GM21390 (cell line): ENCODE data around the gene REN.

Experiments
- ATAC-seq: cut with Tn5 transposase; IDR thresholded peaks from one replicate; pipeline ENCODE4 v1.9.1; 2021; ENCODE audit not compliant: unreplicated experiment

Gene REN

GRCh38 chr1:204191456-204191855, 25.3 kb upstream of the REN start:
- no peak for ATAC-seq

- ATAC-seq, result no peak
Observed at GRCh38 chr1:204190212-204191211, 24.4 kb upstream of the REN start.

GRCh38 chr1:204188959-204189639, 23.0 kb upstream of the REN start:
- ATAC-seq, result no peak

- no peak for ATAC-seq
Observed at GRCh38 chr1:204186597-204186996, 20.5 kb upstream of the REN start.

DNA sequence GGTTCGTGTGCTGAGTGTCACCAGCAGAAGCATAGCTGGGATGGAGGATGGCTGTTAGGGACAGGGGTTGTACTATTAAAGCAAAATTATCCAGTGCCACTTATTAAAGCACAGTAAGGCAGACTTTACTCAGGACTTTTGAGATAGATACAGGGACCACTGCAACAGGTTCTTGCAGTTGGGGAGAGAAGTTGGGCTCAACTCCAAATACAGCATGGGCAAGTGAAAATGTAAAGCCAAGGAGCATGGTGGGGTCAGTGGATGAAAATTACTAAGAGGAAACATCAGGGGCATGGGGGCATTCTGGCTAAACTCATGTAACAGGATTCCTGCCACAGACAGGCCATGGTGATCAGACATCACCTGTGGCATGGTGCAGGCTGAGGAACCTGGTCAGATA, 15.0 kb upstream of the REN start:
- ATAC-seq, result no peak

DNA sequence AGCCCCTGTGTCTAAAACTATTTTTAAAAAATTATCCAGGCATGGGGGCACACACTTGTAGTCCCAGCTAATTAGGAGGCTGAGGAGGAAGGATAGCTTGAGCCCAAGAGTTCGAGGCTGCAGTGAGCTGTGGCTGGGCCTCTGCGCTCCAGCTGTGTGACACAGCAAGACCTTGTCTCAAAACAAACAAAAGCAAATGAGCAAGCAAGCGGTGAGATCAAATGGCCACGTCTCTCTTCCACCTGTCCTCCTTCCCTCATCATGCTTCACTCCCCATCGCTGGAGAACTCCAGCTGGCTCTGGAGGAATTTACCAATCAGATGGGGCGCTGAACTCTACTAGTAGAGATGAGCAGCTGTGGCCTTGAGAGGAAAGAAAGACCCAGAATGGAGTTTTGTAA, 14.0 kb upstream of the REN start:
- ATAC-seq, result no peak

GRCh38 chr1:204178487-204179281, 12.5 kb upstream of the REN start:
- ATAC-seq, result no peak

GRCh38 chr1:204177133-204177532, 11.0 kb upstream of the REN start:
- ATAC-seq, result no peak

DNA sequence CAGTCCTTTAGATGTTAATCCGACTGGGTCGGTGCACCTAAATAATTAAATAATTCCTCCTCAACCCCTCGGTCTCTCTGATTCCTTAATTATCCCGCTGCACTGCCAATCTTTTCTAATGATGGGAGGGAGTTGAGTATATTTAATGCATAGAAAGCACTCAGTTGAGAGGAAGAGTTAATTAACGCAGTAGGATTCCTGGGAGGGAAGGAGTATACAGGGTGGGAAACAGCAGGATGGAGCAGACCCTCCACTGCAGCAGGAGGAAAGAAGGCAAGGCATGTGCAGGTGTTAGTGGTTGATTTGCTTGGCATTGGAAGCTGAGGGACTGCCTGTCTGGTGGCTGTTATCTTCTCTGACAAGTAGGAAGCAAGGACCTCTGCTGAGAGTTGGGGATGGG, 9.9 kb upstream of the REN start:
- ATAC-seq, result no peak

DNA sequence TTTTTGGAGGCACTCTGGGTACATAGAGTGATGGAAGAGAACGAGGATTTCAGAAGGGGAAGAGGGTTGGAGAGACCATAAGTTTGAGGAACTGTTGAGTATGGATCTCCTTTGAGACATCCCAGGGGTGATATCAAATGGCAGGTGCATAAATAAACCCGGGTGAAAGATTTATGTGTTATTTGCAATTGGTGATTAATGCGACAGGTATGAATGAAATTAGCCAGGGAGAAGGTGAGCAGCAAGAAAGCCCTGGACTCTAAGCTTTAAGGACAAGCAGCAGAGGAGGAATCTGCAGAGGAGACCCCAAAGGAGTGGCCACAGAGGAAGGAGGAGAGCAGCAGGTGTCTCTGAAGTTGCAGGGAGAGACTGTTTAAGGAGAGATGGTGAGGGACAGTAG, 8.8 kb upstream of the REN start:
- no peak for ATAC-seq

GRCh38 chr1:204172404-204173029, 6.4 kb upstream of the REN start:
- no peak for ATAC-seq

GRCh38 chr1:204171751-204172178, 5.6 kb upstream of the REN start:
- ATAC-seq, result no peak

GRCh38 chr1:204170494-204171155, 4.5 kb upstream of the REN start:
- ATAC-seq, result no peak

DNA sequence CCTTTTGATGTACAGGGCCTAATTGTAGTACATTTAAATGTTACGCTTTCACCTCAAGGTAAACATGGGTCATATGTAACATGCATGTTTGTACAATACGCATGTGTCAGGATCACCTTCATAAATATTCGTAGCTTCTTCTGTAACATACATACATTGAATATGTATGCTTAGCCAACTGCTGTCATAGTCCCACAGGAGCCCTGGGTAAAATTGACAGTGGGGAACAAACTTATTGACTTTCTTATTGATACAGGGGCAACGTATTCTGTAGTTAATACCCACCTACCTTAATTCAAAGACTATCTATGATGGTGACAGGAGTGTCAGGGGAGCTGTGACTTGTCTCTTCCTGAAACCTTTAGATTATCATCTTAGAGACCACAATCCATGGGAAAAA, 3.7 kb upstream of the REN start:
- no peak for ATAC-seq

DNA sequence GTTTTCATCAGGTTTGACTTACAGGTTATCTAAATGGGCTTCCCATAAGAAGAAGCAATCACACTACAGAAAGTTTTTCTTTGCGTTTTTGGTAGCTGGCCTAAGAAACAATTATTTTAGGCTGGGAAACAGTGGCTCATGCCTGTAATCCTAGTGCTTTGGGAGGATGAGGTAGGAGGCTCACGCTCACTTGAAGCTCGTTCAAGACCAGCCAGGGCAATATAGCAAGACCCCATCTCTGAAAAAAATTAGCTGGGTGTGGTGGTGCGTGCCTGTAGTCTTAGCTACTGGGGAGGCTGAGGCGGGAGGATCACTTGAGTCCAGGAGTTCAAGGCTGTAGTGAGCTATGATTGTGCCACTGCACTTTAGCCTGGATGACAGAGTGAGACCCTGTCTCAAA, 1.6 kb upstream of the REN start:
- ATAC-seq, result no peak

DNA sequence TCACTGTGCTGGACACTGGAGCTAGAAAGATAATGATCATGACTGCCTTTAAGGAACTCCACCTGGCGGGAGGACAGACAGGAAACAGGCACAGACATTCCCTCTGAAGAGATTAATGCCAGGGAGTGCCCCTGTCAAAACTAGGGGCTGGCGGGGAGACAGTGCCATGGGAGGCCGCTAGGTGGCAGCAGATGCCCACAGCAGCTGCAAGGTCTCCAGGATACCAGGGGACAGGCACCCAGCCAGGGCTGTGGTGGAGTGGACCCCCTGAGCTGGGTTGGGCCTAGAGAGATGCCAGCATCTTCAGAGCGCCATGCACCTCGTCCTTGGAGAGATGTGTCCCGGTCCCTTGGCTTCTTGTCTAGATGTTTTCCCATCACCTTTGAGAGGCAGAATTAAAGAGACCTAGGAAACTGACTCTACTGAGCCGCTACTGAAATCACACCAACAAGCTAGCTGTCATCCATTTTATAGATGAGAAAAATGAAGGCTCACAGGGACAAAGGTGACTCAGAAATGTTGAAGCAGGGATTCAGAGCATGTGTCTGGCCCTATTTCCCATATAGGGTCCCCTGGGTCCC, 3.6 kb downstream of the REN start:
- ATAC-seq, result no peak

DNA sequence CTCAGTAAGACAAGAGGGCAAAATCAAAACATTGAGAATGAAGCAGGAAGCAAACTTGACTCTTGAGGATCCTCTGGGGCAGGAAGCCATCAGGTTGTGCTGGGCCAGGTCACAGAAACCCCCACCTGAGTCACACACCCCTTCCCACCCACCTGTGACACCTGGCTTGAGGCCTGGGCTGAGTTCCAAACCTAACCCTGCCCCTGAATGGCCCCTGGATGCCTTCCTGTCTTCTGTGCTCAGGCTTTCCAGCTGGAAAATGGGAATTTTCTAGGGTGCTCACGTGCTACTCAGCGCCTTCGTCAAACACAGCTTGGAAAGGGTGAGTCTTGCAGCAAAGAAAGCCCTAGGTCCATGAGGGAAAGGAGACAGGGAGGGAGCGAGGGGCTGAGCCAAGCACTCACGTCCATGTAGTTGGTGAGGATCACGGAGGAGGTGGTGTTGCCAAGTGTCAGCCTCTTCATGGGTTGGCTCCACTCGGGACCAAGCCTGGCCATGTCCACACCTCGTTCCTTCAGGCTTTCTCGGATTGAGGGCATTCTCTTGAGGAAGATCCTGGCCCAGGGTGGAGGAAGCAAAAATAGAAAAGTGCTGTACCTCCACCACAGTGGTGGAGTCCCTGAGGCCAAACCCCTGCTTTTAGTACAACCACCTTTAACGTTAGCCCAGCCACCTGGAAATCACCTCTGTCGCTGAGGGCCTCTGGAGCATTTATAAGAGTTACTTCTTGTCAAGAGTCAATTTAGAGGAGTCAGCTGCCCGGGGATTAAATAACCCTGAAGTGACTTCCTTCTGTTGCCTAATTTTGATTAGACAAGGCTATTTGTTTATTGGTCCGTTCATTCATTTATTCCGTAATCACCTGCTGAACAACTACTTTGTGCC, 4.3 kb downstream of the REN start:
- ATAC-seq, result no peak

DNA sequence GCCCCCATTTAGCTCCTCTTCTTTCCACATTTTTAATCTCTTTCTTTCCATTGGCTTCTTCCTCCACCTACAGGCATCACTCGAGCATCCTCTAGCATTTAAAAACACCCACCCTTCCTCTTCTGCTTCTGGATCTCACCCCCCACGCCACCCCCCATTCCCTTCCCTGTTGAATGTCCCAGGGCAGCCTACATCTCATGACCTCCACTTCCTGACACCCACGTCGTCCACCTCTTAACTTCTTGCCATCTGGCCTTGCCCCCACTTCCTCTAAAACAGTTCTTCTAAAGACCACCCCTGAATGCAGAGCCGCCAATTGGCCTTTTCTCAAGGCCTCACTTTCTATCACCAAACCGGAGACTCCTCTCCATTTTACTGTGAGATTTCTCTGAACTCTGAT, 8.2 kb downstream of the REN start:
- no peak for ATAC-seq

- ATAC-seq, result no peak
Observed at GRCh38 chr1:204155881-204156280, 10.3 kb downstream of the REN start.
